Bone marrow (tissue), 2 donors: ENCODE measurements around the gene CFAP157.

Experiments
- DNase-seq, 2 donors: peaks; one replicate each; lab custom pipeline; 2025; lab: John Stamatoyannopoulos, UW

Gene CFAP157

DNA sequence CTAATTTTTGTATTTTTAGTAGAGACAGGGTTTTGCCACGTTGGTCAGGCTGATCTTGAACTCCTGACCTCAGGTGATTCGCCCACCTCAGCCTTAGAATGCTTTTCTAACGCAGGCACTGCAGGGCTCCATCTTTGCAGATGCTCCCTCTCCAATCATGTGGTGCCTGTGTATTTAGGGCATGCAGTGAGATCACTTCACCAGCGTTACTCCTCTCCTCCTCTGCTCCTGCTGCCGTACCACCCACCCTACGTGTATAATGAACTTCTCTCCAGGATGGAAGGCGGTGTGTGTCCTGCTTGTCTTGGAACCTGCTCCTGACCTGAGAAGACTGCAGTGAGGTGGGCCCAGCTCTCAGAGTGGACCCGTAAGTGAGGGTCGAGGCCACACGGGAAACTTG is 13.6 kb upstream of the CFAP157 start:
- DNase-seq, result no peak

DNA sequence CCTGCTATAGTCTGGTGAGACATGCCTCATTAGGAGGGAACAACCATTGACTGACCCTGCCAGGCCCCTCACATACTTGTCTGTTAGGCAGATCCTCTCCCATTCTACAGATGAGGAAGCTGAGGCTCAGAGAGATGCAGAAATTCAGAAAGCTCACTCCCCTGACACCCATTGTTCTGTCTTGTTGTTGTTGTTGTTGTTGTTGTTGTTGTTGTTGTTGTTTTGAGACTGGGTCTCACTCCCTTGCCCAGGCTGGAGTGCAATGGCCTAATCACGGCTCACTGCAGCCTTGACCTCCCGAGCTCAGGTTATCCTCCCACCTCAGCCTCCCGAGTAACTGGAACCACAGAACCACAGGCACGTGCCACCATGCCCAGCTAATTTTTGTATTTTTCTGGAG is 13.1 kb upstream of the CFAP157 start:
- no peak for DNase-seq

DNA sequence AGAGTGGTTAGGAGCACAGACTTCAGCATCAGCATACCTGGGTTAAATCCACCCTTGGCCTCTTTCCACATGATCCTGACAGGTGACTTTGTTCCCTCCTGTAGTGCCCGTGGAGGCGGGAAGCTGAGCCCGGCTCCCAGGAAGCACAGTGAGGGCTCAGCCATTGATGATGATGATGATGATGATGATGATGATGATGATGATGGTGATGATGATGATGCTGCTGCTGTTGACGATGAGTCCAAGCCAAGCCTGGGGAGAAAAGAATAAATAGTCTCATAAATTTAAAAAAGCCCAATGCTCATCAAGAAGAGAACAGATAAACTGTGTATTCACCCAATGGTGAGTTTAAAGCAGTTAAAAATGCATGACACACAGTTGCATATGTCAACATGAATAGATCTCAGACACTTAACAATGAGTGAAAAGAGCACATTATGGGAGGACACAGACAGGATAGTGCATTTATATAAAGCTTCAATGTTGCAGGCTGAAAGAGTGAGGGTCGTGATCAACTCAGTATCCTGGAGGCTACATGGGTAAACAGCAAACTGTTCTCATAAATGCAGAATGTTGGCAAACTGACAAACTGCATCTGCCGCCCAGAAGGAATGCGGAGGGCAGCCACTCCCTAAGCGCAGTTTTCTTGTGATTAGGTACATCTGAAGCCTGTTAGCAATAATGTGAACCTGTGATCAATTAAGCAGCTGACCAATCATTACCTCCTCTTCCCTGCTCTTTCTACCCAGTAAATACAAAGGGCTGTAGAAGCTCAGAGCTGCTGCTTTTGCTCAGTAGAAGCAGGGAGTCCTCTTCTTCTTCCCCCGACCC is 11.7 kb upstream of the CFAP157 start:
- no peak for DNase-seq

DNA sequence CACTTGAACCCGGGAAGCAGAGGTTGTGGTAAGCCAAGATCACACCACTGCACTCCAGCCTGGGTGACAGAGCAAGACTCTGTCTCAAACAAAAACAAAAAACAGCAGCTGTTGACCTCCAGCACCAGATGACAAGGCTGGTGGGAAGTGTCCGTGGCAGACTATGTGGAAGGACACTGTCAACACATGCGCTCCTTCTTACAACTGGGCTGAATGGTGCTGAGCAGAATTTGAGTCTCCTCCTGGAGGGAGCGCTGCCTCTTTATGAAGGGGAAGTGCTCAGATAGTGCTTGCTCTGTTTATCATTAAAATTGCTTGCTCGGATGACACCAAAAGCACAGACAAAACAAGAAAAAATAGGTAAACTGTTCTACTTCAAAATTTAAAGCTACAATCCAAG is 9.2 kb upstream of the CFAP157 start:
- DNase-seq, result no peak

DNA sequence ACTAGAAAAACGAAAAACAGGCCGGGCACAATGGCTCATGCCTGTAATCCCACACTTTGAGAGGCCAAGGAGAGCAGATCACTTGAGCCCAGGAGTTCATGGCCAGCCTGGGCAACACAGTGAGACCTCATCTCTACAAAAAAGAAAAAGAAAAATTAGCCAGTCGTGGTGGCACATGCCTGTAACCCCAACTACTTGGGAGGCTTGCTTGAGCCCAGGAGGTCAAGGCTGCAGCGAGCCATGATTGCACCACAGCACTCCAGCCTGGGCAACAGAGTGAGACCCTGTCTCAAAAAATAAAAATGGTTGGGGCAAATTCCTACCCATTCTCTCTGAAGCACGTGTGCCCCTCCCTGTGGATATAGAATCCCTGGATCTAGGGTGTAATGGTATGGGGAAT is 8.4 kb upstream of the CFAP157 start:
- DNase-seq, result no peak

DNA sequence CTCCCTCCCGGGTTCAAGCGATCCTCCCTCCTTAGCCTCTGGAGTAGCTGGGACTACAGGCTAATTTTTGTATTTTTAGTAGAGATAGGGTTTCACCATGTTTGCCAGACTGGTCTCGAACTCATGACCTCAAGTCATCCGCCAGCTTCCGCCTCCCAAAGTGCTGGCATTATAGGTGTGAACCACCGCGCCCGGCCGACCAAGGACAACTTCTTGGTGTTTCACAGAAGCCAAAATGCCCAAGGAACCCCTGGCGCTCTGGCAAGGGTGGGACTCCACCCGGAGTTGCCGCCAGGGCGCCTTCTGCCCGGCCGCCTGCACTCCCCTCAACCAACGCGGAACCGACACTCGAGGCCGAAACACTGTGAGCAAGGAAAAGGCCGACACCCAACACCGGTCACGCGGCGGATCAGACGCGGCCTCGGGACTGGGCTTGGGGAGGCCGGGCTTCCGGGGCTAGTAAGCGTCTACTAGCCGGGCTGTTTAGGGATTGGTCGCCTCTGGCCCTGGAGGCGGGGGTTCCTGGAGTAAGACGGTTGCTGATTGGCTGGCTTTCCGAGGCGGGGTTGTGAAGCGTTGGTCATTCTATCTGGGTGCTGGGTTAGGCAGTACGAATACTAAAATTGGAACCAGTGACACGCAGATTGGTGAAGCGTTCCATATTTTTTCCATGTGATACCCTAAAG is 7.7 kb upstream of the CFAP157 start:
- peak; percentile 62 to 69 for DNase-seq

DNA sequence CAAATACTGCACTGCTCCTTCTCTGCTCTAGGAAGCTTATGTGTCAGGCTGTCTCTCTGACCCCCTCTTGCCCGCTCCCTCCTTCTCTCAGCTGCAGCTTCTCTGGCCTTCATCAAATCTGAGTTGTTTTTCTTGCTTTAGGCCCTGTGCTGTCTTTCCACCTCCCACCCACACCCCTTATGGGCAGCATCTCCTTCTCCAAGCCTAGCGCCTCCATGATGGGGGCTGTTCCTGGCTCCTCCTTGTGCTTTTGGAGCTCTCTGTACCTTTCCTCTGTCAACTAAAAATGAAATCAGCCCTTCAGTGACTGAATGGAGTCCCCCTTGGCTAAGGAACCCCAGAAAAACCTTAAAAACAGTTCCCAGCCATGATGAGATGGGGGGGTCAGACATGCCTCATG is 6.6 kb upstream of the CFAP157 start:
- no peak for DNase-seq

DNA sequence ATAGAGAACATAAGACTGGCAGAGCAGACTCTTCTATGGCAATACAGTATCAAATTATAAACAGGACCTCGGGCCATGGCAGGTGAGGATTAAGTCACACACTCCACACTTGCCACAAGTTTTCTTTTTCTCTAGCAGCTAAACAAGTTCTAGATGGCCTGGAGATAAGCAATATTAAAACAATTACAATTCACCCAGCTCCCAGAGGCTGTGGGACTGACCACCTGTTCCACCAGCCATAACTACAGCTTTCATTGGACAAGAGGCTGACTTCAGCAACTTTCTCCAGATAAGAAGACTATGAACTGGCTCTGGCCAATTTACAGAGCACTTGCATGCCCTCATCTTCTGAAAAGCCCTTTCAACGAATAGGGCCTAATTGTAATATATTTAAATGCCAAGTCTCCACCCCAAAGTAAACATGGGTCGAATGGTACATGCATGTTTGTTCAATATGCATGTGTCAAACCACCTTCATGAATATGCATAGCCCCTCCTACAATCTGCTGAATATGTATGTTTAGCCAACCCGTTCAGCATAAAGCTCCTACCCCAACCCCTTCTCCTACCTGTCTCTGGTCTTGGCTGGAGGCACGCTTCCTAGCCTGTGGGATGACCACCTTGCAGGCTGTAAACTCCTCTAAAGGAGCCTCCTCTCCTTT is 6.1 kb upstream of the CFAP157 start:
- DNase-seq, result no peak

DNA sequence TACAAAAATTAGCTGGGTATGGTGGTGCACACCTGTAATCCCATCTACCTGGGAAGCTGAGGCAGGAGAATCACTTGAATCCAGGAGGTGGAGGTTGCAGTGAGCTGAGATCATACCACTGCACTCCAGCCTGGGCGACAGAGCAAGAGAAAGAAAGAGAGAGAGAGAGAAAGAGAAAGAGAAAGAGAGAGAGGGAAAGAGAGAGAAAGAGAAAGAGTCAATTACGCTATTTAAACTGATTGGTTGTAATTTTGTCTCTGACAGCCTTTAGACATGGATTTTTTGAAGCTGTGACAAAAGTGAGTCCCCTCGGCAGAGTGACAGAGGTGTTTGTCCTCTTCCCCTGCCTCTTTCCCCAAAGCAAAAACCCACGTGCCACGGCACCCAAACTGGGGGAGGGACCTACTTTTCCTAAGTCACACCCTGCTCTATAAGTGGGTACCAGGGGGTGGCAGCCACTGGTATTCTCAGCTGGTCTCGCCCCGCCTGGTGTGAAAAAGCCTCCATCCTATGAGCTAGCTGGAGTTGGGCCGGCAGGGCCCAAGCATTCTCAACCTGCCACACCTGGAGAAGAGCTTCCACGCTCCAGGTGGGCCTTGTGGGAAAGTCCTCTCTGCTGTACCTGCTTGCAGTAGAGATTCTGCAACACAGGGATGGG is 3.4 kb upstream of the CFAP157 start:
- DNase-seq, result no peak

DNA sequence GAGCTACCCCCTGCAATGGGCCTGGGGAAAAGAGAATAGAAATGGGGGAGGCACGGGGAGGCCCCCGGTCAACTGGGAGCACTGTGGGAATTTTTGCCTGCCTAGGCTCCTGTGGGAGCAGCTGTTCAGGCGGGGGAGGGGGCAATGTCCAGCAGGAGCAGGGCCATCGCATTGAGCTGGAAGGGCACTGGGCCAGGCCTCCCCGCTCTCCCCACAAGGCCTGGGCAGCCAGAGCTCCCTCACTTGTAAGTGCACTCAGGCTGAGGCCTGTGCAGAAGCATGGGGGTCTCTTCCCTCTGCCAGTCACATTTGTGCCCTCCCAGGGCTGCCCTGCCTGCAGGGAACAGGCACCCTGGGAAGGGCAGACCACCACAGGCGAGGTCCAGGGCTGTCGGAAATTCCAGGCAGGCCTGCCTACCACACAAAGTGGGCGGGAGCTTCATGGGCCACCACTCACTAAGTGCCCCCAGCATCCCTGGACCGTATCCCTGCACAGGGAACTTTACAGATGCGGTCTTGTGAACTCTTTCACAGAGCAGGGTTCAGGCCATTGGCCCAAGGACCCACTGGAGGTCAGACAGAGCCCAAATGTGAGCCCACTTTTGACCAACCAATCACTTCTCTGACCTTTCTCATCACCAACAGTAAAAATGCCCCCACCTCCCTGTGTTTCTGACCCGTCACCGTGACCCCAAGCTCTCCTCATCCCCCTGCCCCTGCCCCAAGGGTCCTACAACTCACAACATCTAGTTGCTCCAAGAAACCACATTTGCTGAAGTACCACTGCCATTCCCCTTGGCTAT is 1.0 kb upstream of the CFAP157 start:
- no peak for DNase-seq

DNA sequence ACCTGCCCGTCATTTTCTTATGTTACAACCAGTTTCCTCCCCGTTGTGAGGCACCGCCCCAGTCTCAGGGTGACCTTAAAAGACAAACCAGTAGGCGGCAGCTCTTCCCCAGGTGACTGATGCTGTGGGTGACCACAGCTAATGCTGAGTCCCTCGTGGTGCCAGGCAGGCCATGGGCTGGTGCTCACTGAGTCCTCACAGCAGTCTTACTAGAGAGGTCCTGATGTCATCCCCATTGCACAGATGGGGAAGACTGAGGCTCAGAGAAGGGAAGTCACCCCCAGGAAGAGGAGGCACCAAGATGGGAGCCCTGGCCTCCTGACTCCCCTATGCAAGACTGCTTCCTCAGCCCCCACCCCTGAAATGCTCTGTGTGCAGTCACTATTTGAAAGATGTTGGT is 978 bp downstream of the CFAP157 start:
- no peak for DNase-seq

DNA sequence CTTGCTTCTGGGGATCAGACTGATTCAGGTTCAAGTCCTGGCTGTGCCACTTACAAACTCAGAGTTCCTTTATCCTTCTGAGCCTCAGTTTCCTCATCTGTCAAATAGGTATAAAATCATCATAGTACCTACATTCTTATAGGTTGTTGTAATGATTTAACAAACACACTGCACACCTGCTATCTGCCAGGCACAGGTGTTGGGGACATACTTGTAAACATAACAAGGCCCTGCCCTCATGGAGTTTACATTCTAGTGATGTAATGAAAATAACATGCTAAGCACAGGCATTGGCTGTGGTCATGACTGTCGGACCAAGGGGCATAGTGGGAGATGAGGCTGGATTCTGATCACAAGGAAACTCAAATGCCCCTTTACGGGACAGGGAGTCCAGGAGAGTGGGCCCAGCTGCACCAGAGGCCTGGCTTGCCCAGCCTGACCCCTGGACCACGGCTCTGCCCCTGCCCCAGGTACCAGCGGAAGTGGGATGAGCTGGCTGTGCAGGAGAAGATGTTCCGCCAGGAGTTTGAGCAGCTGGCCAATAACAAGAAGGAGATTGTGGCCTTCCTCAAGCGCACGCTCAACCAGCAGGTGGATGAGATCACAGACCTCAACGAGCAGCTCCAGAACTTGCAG is 2.3 kb downstream of the CFAP157 start:
- no peak for DNase-seq

DNA sequence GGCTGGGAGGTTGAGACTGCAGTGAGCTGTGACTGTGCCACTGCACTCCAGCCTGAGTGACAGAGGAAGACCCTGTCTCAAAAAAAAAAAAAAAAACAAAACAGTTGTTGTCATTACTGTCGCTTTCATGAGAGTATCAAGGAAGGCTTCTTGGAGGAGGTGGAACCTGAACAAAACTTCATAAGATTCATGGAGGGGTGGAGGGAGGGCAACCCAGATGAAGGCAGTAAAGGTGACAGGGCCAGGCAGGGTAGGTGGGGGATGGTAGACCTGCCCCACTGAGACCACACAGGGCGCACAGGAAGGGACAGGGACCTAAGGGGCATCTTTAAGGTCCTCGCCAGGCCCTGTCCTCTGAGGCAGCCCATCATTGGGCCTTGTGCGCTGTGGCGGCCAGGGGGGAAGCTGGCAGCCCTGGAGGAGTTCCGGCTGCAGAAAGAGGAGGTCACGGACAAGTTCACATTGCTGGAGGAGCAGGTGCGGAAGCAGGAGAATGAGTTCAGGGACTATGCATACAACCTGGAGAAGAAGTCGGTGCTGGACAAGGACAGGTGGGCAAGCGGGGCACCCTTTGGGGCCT is 3.5 kb downstream of the CFAP157 start:
- DNase-seq, result no peak

DNA sequence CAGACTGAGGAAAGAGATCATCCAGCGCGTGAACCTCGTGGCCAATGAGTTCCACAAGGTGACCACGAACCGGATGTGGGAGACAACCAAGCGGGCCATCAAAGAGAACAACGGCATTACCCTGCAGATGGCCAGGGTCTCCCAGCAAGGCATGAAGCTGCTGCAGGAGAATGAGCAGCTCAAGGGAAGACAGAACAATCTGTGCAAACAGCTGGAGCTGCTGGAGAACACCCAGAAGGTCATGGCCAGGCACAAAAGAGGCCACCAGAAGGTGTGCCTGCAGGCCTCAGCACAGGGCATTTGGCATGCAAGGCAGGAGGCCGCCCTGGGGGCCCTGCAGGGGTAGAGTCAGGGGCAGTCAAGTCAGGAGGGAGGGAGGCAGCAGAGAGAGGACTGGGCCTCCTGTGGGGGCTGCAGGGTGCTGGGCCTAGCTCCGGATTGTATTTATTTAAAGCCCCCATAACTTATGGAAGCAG is 4.5 kb downstream of the CFAP157 start:
- DNase-seq, result no peak

DNA sequence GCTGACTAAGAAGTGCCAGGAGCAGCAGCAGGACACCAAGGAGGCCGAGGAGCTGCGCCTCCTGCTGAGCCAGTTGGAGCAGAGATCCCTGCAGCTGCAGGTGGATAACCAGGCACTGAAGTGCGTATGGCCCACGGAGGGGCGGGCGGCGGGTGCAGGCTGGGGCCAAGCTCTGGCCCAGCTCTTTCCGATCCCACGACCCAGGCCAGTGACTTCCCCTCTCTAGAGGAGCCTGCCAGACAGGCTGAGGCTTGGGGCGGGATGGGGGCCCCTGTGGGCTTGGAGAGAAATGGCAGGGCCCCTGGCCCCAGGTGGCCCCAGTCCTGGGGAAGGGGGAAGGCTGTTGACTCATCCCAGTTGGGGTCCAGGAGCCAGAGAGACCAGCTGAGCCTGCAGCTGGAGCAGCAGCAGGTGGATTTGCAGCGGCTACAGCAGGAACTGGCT is 5.1 kb downstream of the CFAP157 start:
- DNase-seq, result no peak

DNA sequence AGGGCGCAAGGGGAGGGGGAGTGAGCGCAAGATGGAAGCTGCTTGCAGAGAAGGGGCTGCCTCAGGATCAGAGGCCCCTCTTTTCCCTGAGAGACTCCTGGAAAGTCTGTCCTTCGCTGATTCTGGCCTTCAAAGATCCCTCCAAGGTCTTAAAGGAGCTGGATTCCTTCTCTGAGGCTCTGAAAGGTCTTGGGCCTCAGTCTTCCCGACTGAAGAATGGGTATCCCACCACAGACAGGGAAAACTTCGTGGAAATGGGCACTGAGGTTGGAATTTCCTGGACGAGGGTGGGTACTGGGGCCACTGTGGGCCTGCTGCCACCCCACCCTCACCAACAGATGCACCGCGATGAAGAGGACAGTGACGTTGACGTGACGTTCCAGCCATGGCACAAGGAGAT is 5.6 kb downstream of the CFAP157 start:
- no peak for DNase-seq

DNA sequence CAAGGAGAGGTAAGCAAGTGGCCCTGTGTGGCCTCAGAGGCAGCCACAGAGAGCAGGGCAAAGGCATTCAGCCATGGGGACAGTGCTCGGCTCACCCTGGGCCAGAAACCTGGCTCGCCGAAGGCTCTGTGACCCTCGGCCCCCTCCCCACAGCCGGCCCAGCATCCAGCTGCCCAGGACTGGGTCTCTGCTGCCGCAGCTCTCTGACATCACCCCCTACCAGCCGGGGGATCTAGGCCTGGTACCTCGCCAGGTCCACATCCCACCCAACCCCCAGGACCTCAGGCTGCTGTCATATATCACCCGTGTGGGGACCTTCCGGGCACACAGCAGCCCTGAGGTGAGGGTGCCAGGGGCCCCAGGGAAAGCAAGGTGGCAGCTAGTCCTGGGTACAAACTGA is 6.1 kb downstream of the CFAP157 start:
- DNase-seq, result no peak

DNA sequence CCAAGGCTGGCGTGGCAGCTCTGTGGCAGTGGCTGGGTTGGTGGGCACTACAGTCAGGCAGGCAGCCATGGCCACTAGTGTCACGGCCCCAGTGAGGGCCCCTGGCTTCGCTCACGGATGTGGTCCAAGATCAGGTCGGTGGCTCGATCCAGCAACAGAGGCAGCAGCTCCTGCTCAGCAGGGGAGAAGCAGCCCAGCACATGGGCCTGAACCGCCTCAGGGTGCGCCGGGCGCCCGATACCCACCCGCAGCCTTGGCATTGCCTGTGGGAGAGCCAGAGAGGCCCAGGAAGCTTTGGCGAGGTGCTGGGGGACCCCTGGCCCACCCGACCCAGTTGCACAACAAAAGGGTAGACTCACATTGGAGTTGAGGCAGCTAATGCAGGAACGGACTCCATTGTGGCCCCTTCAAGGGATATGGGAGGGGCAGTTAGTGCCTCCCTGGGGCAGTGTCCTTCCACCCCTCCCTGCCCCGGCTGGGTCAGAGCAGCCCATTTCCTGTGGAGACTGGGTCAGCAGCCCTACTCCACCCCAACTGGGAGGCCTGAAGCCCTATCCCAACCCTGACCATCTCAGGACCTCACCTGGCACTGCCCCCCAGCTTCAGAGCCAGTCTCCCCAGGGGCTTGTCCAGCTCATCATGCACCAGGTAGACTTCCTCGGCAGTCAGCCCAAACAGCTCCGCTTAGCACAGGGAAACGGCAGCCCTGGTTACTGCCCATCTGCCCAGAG is 7.4 kb downstream of the CFAP157 start:
- DNase-seq, result no peak

DNA sequence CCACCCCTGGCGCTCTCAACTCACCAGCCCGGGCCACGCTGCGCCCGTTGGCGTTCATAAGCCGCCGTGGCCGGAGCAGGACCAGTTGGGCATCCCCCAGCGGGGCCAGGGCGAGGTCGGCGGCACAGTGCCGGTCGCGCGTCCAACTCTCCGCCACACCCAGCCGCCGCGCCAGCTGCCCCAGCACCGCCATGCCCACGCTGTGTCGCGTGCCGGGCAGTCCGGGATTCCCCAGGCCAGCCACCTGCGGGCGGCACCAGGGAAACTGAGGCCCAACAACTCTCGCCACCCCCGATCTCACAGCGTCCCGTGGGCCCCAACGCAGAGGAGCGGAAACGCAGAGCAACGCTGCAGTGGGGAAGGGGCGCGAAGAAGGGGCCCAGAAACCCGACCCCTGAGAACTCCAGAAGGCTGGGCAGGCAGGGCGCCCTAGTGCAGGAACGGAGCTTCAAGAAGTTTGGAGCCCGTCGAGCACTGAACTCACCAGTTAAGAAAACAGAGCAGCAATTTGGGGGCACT is 8.2 kb downstream of the CFAP157 start:
- no peak for DNase-seq
